A549 (cell line): ENCODE data around the gene RABAC1. TPM values are rescaled to one million over a fixed set of nuclear protein-coding genes. Genes with fewer than 3 reads are reported as not detected.

Experiments
- ATAC-seq, 2 experiments: fragments of 200-7000 bp in 1 of 2; fragments of >200 bp in 1 of 2; cut with Nextera tagmentation in 1 of 2; cut with Tn5 transposase in 1 of 2; 3 replicates each; pipeline versions ENCODE4 v1.8.0 to v1.9.1; 2018 to 2020; ENCODE audit warnings: mild to moderate bottlenecking in 1 of 2, moderate library complexity in 1 of 2
- CTCF ChIA-PET: fragments of 300-600 bp; sonication (Branson Sonifier 250); formaldehyde crosslinking; extraction: SDS; loops from one replicate; lab custom pipeline; 2021; ENCODE audit warnings: antibody characterized with exemption, inconsistent platforms; lab: Yijun Ruan, JAX
- POLR2A ChIA-PET: fragments of 350-600 bp; formaldehyde crosslinking; extraction: SDS; loops from one replicate; lab custom pipeline; 2021; ENCODE audit warnings: antibody characterized with exemption, inconsistent platforms; lab: Yijun Ruan, JAX
- DNase-seq, 2 experiments: peaks; one replicate each; pipeline versions ENCODE4 v3.0.0 to v3.0.0-alpha.2; 2011 to 2016; ENCODE audit warnings: low read depth in 1 of 2, low spot score in 1 of 2
- FAIRE-seq: peaks from 2 replicates; lab custom pipeline; 2011; peaks lifted over from hg19 to GRCh38; lab: Jason Lieb, UNC
- H3K27ac ChIP-seq, 2 experiments: fragments of >200 bp; sonication (Bioruptor Twin); formaldehyde crosslinking; 3 replicates each; pipeline ENCODE4 v1.5.1; 2016 to 2017
- H3K4me1 ChIP-seq: fragments of >200 bp; sonication (Bioruptor Twin); formaldehyde crosslinking; 3 replicates; pipeline ENCODE4 v1.6.1; 2016
- H3K4me2 ChIP-seq: fragments of >200 bp; sonication (Bioruptor Twin); formaldehyde crosslinking; 3 replicates; pipeline ENCODE4 v1.6.1; 2016
- H3K4me3 ChIP-seq: fragments of >200 bp; sonication (Bioruptor Twin); formaldehyde crosslinking; 3 replicates; pipeline ENCODE4 v1.5.1; 2016
- H3K9me3 ChIP-seq: fragments of >200 bp; sonication (Bioruptor Twin); formaldehyde crosslinking; 3 replicates; pipeline ENCODE4 v1.6.1; 2016
- CHD4 ChIP-seq: fragments of 200-600 bp; sonication (generic); IDR thresholded peaks from 2 replicates; pipeline ENCODE4 v1.6.1; 2016; ENCODE audit warnings: antibody characterized with exemption, mild to moderate bottlenecking, borderline replicate concordance
- CTCF ChIP-seq: fragments of >200 bp; sonication (Bioruptor Twin); formaldehyde crosslinking; IDR thresholded peaks from 3 replicates; pipeline ENCODE4 v1.5.1; 2016
- E2F6 ChIP-seq: IDR thresholded peaks from 2 replicates; pipeline ENCODE4 v1.6.1; 2012; ENCODE audit warnings: low read depth, borderline replicate concordance
- EHMT2 ChIP-seq: fragments of 200-600 bp; sonication (generic); IDR thresholded peaks from 2 replicates; pipeline ENCODE4 v1.6.1; 2016; ENCODE audit warnings: antibody characterized with exemption, low read depth, mild to moderate bottlenecking, moderate library complexity
- ELK1 ChIP-seq: fragments of 150-350 bp; IDR thresholded peaks from 2 replicates; pipeline ENCODE4 v1.6.1; 2014; ENCODE audit warnings: low read depth, mild to moderate bottlenecking, low read length
- EP300 ChIP-seq, 2 experiments: fragments of >200 bp; sonication (Bioruptor Twin); formaldehyde crosslinking; IDR thresholded peaks; 2 replicates in 1 of 2; 3 replicates in 1 of 2; pipeline ENCODE4 v1.6.1; 2016 to 2017
- ESRRA ChIP-seq: fragments of 150-350 bp; IDR thresholded peaks from 2 replicates; pipeline ENCODE4 v1.6.1; 2014; ENCODE audit warnings: mild to moderate bottlenecking, low read length, borderline replicate concordance
- FOSB ChIP-seq: fragments of 250-450 bp; sonication (Bioruptor Pico); IDR thresholded peaks from 2 replicates; pipeline ENCODE4 v1.5.0; 2020; ENCODE audit warnings: mild to moderate bottlenecking, moderate library complexity
- HDAC2 ChIP-seq: fragments of 200-600 bp; sonication (generic); IDR thresholded peaks from 2 replicates; pipeline ENCODE4 v1.6.1; 2016
- MAX ChIP-seq: IDR thresholded peaks from 2 replicates; pipeline ENCODE4 v1.6.1; 2012
- MYC ChIP-seq: IDR thresholded peaks from 2 replicates; pipeline ENCODE4 v1.6.1; 2012; ENCODE audit warnings: mild to moderate bottlenecking, inconsistent platforms, low read length, improper control_type of control experiment, borderline replicate concordance
- NPAS2 ChIP-seq: fragments of 250-450 bp; sonication (Bioruptor Pico); IDR thresholded peaks from 2 replicates; pipeline ENCODE4 v1.8.0; 2022; ENCODE audit warnings: mild to moderate bottlenecking, moderate library complexity, borderline replicate concordance
- PBX3 ChIP-seq: IDR thresholded peaks from 2 replicates; pipeline ENCODE4 v1.6.1; 2012
- POLR2AphosphoS2 ChIP-seq: conservative IDR thresholded peaks from 2 replicates; pipeline ENCODE4 v1.6.1; 2012; ENCODE audit warnings: low read length, improper control_type of control experiment, inconsistent platforms
- SMC3 ChIP-seq: fragments of >200 bp; sonication (Bioruptor Twin); formaldehyde crosslinking; IDR thresholded peaks from 3 replicates; pipeline ENCODE4 v1.6.1; 2018; ENCODE audit warnings: inconsistent platforms
- SREBF2 ChIP-seq: fragments of 450-650 bp; IDR thresholded peaks from 2 replicates; pipeline ENCODE4 v1.6.1; 2014; ENCODE audit warnings: mild to moderate bottlenecking, moderate library complexity
- TP53 ChIP-seq: fragments of 250-450 bp; sonication (Bioruptor Pico); IDR thresholded peaks from 2 replicates; pipeline ENCODE4 v1.5.0; 2021; ENCODE audit warnings: mild to moderate bottlenecking, moderate library complexity
- USF2 ChIP-seq: fragments of 450-650 bp; IDR thresholded peaks from 2 replicates; pipeline ENCODE4 v1.6.1; 2014; ENCODE audit warnings: antibody characterized with exemption
- ZFP36 ChIP-seq: fragments of 450-650 bp; IDR thresholded peaks from 2 replicates; pipeline ENCODE4 v1.6.1; 2014; ENCODE audit warnings: borderline replicate concordance; ENCODE audit not compliant: partially characterized antibody
- WGBS: methylation state at CpG from one replicate; pipeline ENCODE4 v1.1.6; 2017; ENCODE audit errors: missing lambda C conversion rate; 5-methylcytosine and 5-hydroxymethylcytosine counted together
- polyA plus RNA-seq, 4 experiments: library from polyadenylated mRNA; depleted of rRNA in 3 of 4; stranded (reverse); fragments of >200 nt; fragmentation: RNase III in 1 of 4; extraction: RNeasy Plus Mini Kit Qiagen cat#74134 plus additional on column Dnase treatment in 1 of 4; gene quantifications; 2 replicates in 3 of 4; 3 replicates in 1 of 4; pipeline ENCODE4 v1.2.3, GENCODE V29; 2011 to 2017

RABAC1 gene
- polyA plus RNA-seq, 2 of the 4 experiments (the other 2 are of a cell fraction), result 117 to 247 TPM

GRCh38 chr19:41932720-41933332, 26.3 kb downstream of the RABAC1 start (continued):
- TF ChIP-seq TP53 (CRISPR knock-in tag), result no peak
- TF ChIP-seq, all 56 proteins: peak for 0

- no peak overlapping the region for H3K27ac ChIP-seq
- FAIRE-seq (no peak), ATAC-seq (no peak), DNase-seq (no peak)
- H3K4me3 ChIP-seq, result no peak overlapping the region
- 60% methylated on average over 11 of the region's 11 CpGs for WGBS
- H3K9me3 ChIP-seq, result no peaks in the 10 kb centered on the region
- H3K4me1 ChIP-seq, result peaks cover 13% of the 10 kb centered on the region; the same call in 1 of the 3 replicates
- TF ChIP-seq EHMT2, result no peak
- no peak for TF ChIP-seq SMC3
- TF ChIP-seq PBX3, result no peak
- TF ChIP-seq MAX, result no peak
- TF ChIP-seq E2F6, result no peak
- TF ChIP-seq EP300 (IDR thresholded peaks at IDR 0.05), result no peak
- no peak for TF ChIP-seq USF2
- TF ChIP-seq CHD4, result no peak
- no peak overlapping the region for H3K4me2 ChIP-seq
- POLR2A ChIA-PET, result no interaction called here
- CTCF ChIA-PET, result interaction anchor here (0.9 to 9.9 kb wide), 8 partner anchors 13 to 58 kb away, joined by 3 to 163 read pairs (median 8); partner anchors contain the start of genes CD79A and RABAC1
Observed at GRCh38 chr19:41932259-41932719, 26.8 kb downstream of the RABAC1 start.

GRCh38 chr19:41930926-41931592, 28.1 kb downstream of the RABAC1 start:
- no peak for ATAC-seq
- DNase-seq, result no peak
- H3K9me3 ChIP-seq, result no peaks in the 10 kb centered on the region
- TF ChIP-seq POLR2AphosphoS2 (no peak), CTCF (peak; percentile 35)
- ChIA-PET POLR2A (no interaction called here), CTCF (interaction anchor here (0.9 to 9.9 kb wide), 11 partner anchors 9 to 94 kb away, joined by 3 to 163 read pairs (median 7); partner anchors contain the start of genes ARHGEF1, CD79A and RABAC1)
- H3K4me1 ChIP-seq, result peaks cover 13% of the 10 kb centered on the region; the same call in 1 of the 3 replicates
- H3K4me2 ChIP-seq, result no peak overlapping the region
- no peak overlapping the region for H3K4me3 ChIP-seq
- no peak for FAIRE-seq
- H3K27ac ChIP-seq, result no peak overlapping the region
- WGBS, result 44% methylated on average over 17 of the region's 17 CpGs

- ATAC-seq, result no peak
- Histone ChIP-seq H3K4me1 (peaks cover 13% of the 10 kb centered on the region; the same call in 1 of the 3 replicates), H3K9me3 (no peaks in the 10 kb centered on the region), H3K27ac (no peak overlapping the region), H3K4me3 (no peak overlapping the region), H3K4me2 (no peak overlapping the region)
- 35% methylated on average over 7 of the region's 7 CpGs for WGBS
- CTCF ChIA-PET, result interaction anchor here (0.9 to 9.9 kb wide), 7 partner anchors 18 to 93 kb away, joined by 3 to 163 read pairs (median 9); partner anchors contain the start of genes ARHGEF1, CD79A and RABAC1
- FAIRE-seq, result no peak
- TF ChIP-seq ELK1, result no peak
- TF ChIP-seq HDAC2, result no peak
- no peak for TF ChIP-seq NPAS2 (CRISPR knock-in tag)
- no peak for TF ChIP-seq EP300 (IDR thresholded peaks at IDR 0.05)
- TF ChIP-seq FOSB (CRISPR knock-in tag), result no peak
- no peak for TF ChIP-seq ZFP36
- TF ChIP-seq SREBF2, result no peak
- no peak for TF ChIP-seq MYC
- no peak for TF ChIP-seq ESRRA
- TF ChIP-seq PBX3, result no peak
- DNase-seq, result no peak
- POLR2A ChIA-PET, result no interaction called here
Observed at GRCh38 chr19:41930322-41930722, 28.8 kb downstream of the RABAC1 start.
